ENCODE data around the gene IFT88. TPM values are rescaled to one million over a fixed set of nuclear protein-coding genes. Genes with fewer than 3 reads are reported as not detected.

IFT88 gene
- total RNA-seq, 1 experiment from 2014 or later = 5.2 TPM

- Histone ChIP-seq H3K79me2 (ENCODE audit: insufficient read depth, low read length) (no peaks in the 10 kb centered on the region), H3K9me3 (ENCODE audit: control insufficient read depth, low read depth, low read length) (no peaks in the 10 kb centered on the region), H4K8ac (replicated peaks; ENCODE audit: insufficient read length, low read depth, low read length) (no peak overlapping the region), H3K23ac (ENCODE audit: insufficient read length, low read depth, low read length) (no peak overlapping the region), H2BK5ac (ENCODE audit: insufficient read length, low read length) (no peak overlapping the region), H2BK12ac (ENCODE audit: insufficient read length, low read depth, low read length) (no peak overlapping the region), H3K18ac (ENCODE audit: insufficient read length, low read depth, low read length) (no peak overlapping the region), H3K79me1 (ENCODE audit: insufficient read depth, low read depth, low read length, poor library complexity, severe bottlenecking) (no peaks in the 10 kb centered on the region), H3K56ac (ENCODE audit: insufficient read length, low read depth, low read length) (no peak overlapping the region), H2AFZ (ENCODE audit: low read length) (no peak overlapping the region), H3K4me1 (ENCODE audit: insufficient read depth, low read length) (no peaks in the 10 kb centered on the region), H4K20me1 (ENCODE audit: control insufficient read depth, insufficient read depth, insufficient read length) (no peaks in the 10 kb centered on the region), H3K9ac (ENCODE audit: extremely low read depth, insufficient read length, low read length) (no peak overlapping the region), H3K27ac (ENCODE audit: insufficient read length, low read depth, low read length) (no peak overlapping the region), H3K4ac (ENCODE audit: low read depth, low read length) (no peak overlapping the region), H2AK5ac (ENCODE audit: insufficient read length, low read length) (no peak overlapping the region), H3K14ac (ENCODE audit: insufficient read depth, low read length) (no peak overlapping the region), H4K5ac (ENCODE audit: insufficient read length, low read depth, low read length) (no peak overlapping the region), H2BK20ac (ENCODE audit: low read depth, low read length, poor library complexity, severe bottlenecking) (no peak overlapping the region), H2BK15ac (ENCODE audit: low read depth, low read length) (no peak overlapping the region), H3K4me2 (ENCODE audit: insufficient read depth, insufficient read length, low read length) (no peak overlapping the region), H3K27me3 (ENCODE audit: insufficient read depth, low read length) (no peaks in the 10 kb centered on the region), H3K23me2 (ENCODE audit: insufficient read length, low read depth, low read length, poor library complexity, severe bottlenecking) (no peaks in the 10 kb centered on the region), H3T11ph (ENCODE audit: low read length) (no peak overlapping the region), H4K91ac (ENCODE audit: insufficient read length, low read depth, low read length) (no peak overlapping the region), H2BK120ac (ENCODE audit: low read depth, low read length, poor library complexity, severe bottlenecking) (no peak overlapping the region)
- Mint-ChIP-seq H3K27ac (no peak overlapping the region), H3K36me3 (ENCODE audit: insufficient read depth in 1 of 3, low read depth in 3 of 3) (no peaks in the 10 kb centered on the region), H3K4me3 (no peak overlapping the region), H3K27me3 (ENCODE audit: low read depth) (peaks cover 37% of the 10 kb centered on the region), H3K4me1 (peaks cover 14% of the 10 kb centered on the region in 2 experiments), H3K9me3 (no peaks in the 10 kb centered on the region)
- WGBS (ENCODE audit: extremely low coverage, insufficient read length, low lambda C conversion rate) = no CpG with 5 or more reads among the region's 13 CpGs
- DNase-seq = no peak
- TF ChIP-seq CTCF (conservative IDR thresholded peaks at IDR 0.05) = no peak
Observed at GRCh38 chr13:20719783-20720182, 152.8 kb downstream of the IFT88 start.

Data from H9 (cell line).